ENCODE measurements around the gene NFATC3.

The NFATC3 gene

GRCh38 chr16:68231384-68232136, 146.4 kb downstream of the NFATC3 start:
- no peak for DNase-seq (ENCODE audit: low spot score)

GRCh38 chr16:68232335-68232734, 147.2 kb downstream of the NFATC3 start:
- DNase-seq (ENCODE audit: low spot score), result no peak

GRCh38 chr16:68233085-68233834, 148.1 kb downstream of the NFATC3 start:
- no peak for DNase-seq (ENCODE audit: low spot score)

GRCh38 chr16:68233835-68234187, 148.6 kb downstream of the NFATC3 start:
- no peak for DNase-seq (ENCODE audit: low spot score)

- DNase-seq (ENCODE audit: low spot score), result peak; percentile 15
Observed at GRCh38 chr16:68234188-68235107, 149.3 kb downstream of the NFATC3 start.

GRCh38 chr16:68235108-68235886, 150.1 kb downstream of the NFATC3 start:
- peak; percentile 63 for DNase-seq (ENCODE audit: low spot score)

GRCh38 chr16:68235887-68236136, 150.6 kb downstream of the NFATC3 start, which contains the start of gene ESRP2:
ESRP2 (minus strand) TSS chr16:68236127; CDS start chr16:68236045, 82 bp downstream.
- no peak for DNase-seq (ENCODE audit: low spot score)

- DNase-seq (ENCODE audit: low spot score), result peak; percentile 87
Observed at GRCh38 chr16:68236137-68236825, 151.1 kb downstream of the NFATC3 start.

GRCh38 chr16:68236826-68237242, 151.7 kb downstream of the NFATC3 start:
- peak; percentile 35 for DNase-seq (ENCODE audit: low spot score)

- DNase-seq (ENCODE audit: low spot score), result peak; percentile 98
Observed at GRCh38 chr16:68237243-68238028, 152.3 kb downstream of the NFATC3 start.

GRCh38 chr16:68238029-68238345, 152.8 kb downstream of the NFATC3 start:
- DNase-seq (ENCODE audit: low spot score), result no peak

- DNase-seq (ENCODE audit: low spot score), result no peak
Observed at GRCh38 chr16:68242085-68242484, 156.9 kb downstream of the NFATC3 start.

- DNase-seq (ENCODE audit: low spot score), result no peak
Observed at GRCh38 chr16:68242926-68243858, 158.0 kb downstream of the NFATC3 start.

- no peak for DNase-seq (ENCODE audit: low spot score)
Observed at GRCh38 chr16:68244481-68244902, 159.3 kb downstream of the NFATC3 start.

- DNase-seq (ENCODE audit: low spot score), result peak; percentile 82
Observed at GRCh38 chr16:68244903-68245853, 160.0 kb downstream of the NFATC3 start, which contains the start of gene PLA2G15. PLA2G15 (plus strand) TSS chr16:68245373; CDS start chr16:68245427, 54 bp downstream.

GRCh38 chr16:68246121-68246520, 161.0 kb downstream of the NFATC3 start:
- no peak for DNase-seq (ENCODE audit: low spot score)

GRCh38 chr16:68246666-68247065, 161.5 kb downstream of the NFATC3 start:
- DNase-seq (ENCODE audit: low spot score), result no peak

- DNase-seq (ENCODE audit: low spot score), result no peak
Observed at GRCh38 chr16:68247400-68247799, 162.2 kb downstream of the NFATC3 start.
